ENCODE measurements around the gene TRIM71. TPM values are rescaled to one million over a fixed set of nuclear protein-coding genes. Genes with fewer than 3 reads are reported as not detected.

The TRIM71 gene
- total and polyA plus RNA-seq, 2 of the 13 experiments (the other 11 are each of a cell fraction or from before 2014, with no cell fraction given), result 21.7 to 76.9 TPM

DNA sequence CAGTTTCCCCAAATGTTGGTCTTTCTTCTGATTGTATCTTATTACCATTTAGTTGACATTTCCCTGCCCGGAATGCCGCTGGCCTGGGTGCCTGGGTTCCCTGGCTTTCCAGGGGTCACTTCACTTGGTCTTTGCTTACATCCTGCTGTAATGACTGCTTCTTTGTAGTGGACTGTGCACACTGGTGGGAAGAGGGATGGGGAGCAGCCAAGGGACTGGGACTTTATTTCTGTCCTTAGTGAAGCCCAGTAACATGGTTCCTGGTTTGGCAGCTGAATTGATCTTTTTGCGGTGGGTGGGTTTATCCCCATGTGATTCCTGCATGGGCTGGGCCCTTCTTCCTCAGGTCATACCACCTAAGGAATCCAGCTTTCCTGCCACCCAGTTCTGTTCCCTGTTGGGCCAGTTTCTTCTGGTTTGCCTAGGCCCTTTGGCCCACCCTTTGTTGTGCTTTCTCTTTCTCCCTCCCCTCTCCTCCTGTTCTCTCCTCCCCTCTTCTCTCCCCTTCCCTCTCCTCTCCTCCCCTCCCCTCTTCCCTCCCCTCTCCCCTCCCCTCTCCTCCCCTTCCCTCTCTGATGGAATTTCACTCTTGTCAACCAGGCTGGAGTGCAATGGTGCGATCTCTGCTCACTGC is 41.9 kb downstream of the TRIM71 start:
- Histone ChIP-seq H3K4me3 (replicated peaks in 1 of 3; ENCODE audit: insufficient read depth in 1 of 3, low read depth in 2 of 3, low read length in 3 of 3) (no peak overlapping the region), H3K36me3 (replicated peaks in 1 of 2; ENCODE audit: control insufficient read depth in 1 of 2, insufficient read depth in 2 of 2, low read length in 2 of 2) (peaks cover 5 to 36% of the 10 kb centered on the region in 2 experiments), H2AFZ (ENCODE audit: low read length) (no peak overlapping the region), H3K4me1 (ENCODE audit: insufficient read depth, low read length) (peaks cover 100% of the 10 kb centered on the region), H4K20me1 (ENCODE audit: insufficient read depth, low read length) (peaks cover 96% of the 10 kb centered on the region), H3K9ac (ENCODE audit: insufficient read depth, low read depth, low read length) (no peak overlapping the region), H3K27me3 (ENCODE audit: control insufficient read depth in 1 of 2, insufficient read depth in 2 of 2, low read length in 2 of 2) (no peaks in the 10 kb centered on the region), H3K4me2 (ENCODE audit: low read depth, low read length) (no peak overlapping the region), H3K27ac (ENCODE audit: extremely low read length, insufficient read depth, low read length) (peak overlapping the region; percentile 18), H3K79me2 (ENCODE audit: insufficient read depth, low read length) (peaks cover 96% of the 10 kb centered on the region), H3K9me3 (ENCODE audit: low read length) (no peaks in the 10 kb centered on the region)
- BruUV-seq (replicated peaks), result no TSS peak
- TF ChIP-seq, protein P1, sequence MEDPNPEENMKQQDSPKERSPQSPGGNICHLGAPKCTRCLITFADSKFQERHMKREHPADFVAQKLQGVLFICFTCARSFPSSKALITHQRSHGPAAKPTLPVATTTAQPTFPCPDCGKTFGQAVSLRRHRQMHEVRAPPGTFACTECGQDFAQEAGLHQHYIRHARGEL (CRISPR knock-in tag; IDR thresholded peaks at IDR 0.05), result no peak
- TF ChIP-seq DMTF1 (CRISPR knock-in tag; IDR thresholded peaks at IDR 0.05) (no peak), PCBP2 (optimal IDR thresholded peaks at IDR 0.05; ENCODE audit: low read depth, low read length, poor library complexity, severe bottlenecking) (peak; percentile 86), RBM22 (optimal IDR thresholded peaks at IDR 0.05; ENCODE audit: low read length) (peak; percentile 95), SALL1 (CRISPR knock-in tag; IDR thresholded peaks at IDR 0.05) (0 out of 2 replicates have a peak, but pooled peaks have one; percentile 0), GABPB1 (CRISPR knock-in tag; IDR thresholded peaks at IDR 0.05) (no peak), ZNF333 (CRISPR knock-in tag; IDR thresholded peaks at IDR 0.05; ENCODE audit: borderline replicate concordance) (no peak), NR2F6 (IDR thresholded peaks at IDR 0.05) (no peak), NR2F6 (CRISPR knock-in tag; IDR thresholded peaks at IDR 0.05) (0 out of 2 replicates have a peak, but pooled peaks have one; percentile 15), ZSCAN25 (CRISPR knock-in tag; IDR thresholded peaks at IDR 0.05) (peak; percentile 73; the same call in 1 of the 2 replicates), SAP130 (CRISPR knock-in tag; IDR thresholded peaks at IDR 0.05; ENCODE audit: low read depth) (0 out of 2 replicates have a peak, but pooled peaks have one; percentile 2)
- WGBS (ENCODE audit: low lambda C conversion rate), result 80% methylated on average over 3 of the region's 4 CpGs
- FAIRE-seq (no peak), ATAC-seq (peak; percentile 9), DNase-seq (ENCODE audit: low spot score) (no peak)
- CTCF ChIA-PET (ENCODE audit: low intra/inter-chr PET ratio, low total read pairs), result no interaction called here
- POLR2A ChIA-PET, result no interaction called here
- intact Hi-C loops (cut with micrococcal nuclease; ENCODE audit: unreplicated experiment), result no loop called here
- in situ Hi-C loops (cut with HindIII; ENCODE audit: extremely low pct_ligation_motif_present, low pct_unique_long_range_greater_than_20kb), result loop anchor here (5.0 kb wide), 1 partner anchor 32 kb away; no protein-coding TSS in a partner anchor

Data from HepG2 (cell line).